NCI-H128 (cell line): ENCODE data around the gene HLCS.

ENCODE experiments used
- DNase-seq: peaks from one replicate; lab custom pipeline; 2025; ENCODE audit not compliant: unreplicated experiment; lab: John Stamatoyannopoulos, UW

Gene HLCS

DNA sequence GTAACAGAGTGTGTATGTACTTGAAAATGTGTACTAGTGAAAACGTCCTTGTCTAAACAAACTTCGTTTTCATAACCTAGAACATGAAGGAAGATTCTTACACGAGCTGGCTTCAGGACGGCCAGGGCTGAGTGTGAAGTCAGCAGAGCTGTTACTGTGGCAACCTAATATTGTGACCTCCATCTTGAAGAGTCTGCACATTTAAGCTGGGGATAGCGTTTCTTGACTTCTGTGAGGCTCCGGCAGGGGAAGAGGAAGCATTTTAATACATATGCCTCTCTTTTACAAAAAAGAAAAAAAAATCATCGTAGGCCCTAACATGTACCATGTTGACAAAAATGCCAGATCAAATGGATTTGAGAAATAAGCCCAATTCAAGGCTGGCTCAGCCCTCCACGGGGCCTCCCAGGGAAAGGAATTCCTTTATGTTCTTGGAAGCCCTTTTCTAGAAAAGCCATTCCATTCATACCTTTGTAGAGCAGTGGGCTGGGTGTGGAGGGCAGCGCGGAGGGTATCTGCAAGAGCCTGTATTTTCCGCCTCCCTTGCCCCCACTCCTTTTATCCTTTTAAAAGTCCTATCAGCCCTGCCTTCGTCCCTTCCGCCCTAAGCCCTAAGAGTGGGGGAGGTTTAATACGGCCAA lies 216.4 kb downstream of the HLCS start:
- DNase-seq = no peak

- no peak for DNase-seq
These were observed 218.6 kb downstream of the HLCS start for GRCh38 chr21:36747815-36748383.

DNA sequence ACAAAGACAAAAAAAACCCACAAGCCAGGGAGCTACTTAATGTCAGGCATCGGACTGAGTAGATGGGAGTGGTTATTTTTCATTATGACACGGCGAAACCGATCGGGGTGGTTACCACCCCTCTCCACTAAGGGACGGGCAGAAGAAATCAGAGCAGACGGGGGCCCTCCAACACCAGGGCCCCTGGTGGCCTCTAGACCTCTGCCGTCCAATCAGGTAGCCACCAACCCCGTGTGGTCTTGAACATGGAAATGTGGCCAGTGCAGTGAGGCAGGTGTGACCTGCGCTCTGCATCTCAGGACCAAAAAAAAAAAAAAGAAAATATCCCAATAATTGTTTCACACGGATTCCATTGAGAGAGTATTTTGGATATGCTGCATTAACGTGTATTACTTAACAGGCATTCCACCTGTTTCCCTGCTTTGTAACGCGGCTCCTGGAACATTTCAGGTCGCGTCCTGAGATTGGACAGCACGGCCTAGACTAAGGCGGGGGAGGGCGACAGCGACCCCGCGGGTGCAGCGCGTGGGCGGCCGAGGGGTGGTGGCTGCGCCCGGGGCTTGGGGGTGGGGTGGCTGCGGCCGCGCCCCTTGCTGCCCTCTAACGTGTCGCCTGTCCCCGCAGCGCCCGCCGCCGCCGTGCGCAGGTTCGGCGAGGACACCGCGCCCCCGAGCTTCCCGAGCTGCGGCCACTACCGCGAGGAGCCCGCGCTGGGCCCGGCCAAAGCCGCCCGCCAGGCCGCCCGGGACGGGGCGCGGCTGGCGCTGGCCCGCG lies 219.2 kb downstream of the HLCS start:
- no peak for DNase-seq

GRCh38 chr21:36745459-36745858 lies 221.0 kb downstream of the HLCS start:
- no peak for DNase-seq

DNA sequence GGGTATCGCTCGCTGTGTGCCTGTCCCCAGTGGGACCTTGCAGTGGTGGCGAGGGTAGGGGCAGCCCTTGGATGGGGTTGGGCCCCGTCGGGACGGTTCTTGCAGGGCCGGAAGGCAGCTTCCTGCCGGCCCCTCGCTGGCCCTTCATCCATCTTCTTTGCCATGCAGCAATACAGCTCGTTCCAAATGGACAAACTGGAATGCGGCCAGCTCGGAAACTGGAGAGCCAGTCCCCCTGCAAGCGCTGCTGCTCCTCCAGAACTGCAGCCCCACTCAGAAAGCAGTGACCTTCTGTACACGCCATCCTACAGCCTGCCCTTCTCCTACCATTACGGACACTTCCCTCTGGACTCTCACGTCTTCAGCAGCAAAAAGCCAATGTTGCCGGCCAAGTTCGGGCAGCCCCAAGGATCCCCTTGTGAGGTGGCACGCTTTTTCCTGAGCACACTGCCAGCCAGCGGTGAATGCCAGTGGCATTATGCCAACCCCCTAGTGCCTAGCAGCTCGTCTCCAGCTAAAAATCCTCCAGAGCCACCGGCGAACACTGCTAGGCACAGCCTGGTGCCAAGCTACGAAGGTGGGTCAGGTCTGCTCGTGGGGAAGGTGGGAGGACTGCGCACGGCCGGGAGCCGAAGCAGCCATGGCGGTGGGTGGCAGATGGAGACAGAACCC lies 221.8 kb downstream of the HLCS start:
- DNase-seq = peak; percentile 31

DNA sequence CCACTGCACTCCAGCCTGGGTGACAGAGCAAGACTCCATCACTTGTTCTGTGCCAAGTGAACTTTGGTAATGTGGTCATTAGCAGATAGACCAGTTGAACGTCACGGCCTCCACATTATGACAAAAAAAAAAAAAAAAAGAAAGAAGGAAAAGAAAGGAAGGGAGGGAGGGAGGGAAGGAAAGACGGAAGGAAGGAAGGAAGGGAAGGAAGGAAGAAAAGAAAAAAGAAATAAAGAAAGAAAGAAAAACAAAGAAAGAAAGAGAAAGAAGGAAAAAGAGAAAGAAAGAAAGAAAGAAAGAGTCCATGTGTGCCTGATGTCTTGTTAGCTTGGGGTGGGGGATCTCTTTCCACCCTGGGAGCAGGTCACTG lies 222.3 kb downstream of the HLCS start:
- DNase-seq = no peak

DNA sequence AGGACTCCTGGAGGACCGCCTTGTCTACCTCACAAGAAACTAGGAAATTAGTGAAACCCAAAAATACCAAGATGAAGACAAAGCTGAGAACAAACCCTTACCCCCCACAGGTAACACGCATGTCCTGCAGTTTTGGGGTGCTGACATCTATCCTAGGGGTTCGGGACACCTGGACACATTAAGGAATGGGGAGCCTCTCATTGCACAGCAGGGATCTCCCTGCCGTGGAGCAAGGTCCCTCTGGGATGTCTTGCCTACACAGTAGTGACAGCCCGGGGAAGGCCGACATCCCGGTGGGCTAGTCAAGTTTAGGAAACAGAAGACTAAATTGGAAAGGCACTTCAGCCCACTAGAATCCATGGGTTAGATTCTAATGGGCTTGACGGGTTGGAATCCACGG lies 223.0 kb downstream of the HLCS start:
- DNase-seq = no peak

DNA sequence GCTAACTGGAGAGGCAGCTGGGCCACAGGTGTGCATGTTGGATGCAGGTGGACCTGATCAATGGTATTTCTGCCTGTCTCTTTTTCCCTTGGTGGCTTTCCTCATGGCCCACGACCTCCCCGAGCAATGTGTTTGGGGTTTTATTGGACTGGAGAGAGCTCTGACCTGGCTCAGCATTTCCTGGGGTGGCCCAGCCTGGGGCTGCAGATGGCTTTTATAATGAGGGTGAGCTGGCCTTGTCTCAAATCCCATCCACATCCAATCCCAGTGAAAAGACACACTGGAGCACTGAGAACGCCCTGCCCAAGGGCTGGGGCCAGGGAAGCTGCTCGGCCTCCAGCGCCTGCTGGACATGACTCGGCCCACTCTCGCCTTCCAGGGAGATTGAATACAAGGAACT lies 223.5 kb downstream of the HLCS start:
- no peak for DNase-seq

GRCh38 chr21:36741506-36741905 lies 225.0 kb downstream of the HLCS start:
- no peak for DNase-seq

DNA sequence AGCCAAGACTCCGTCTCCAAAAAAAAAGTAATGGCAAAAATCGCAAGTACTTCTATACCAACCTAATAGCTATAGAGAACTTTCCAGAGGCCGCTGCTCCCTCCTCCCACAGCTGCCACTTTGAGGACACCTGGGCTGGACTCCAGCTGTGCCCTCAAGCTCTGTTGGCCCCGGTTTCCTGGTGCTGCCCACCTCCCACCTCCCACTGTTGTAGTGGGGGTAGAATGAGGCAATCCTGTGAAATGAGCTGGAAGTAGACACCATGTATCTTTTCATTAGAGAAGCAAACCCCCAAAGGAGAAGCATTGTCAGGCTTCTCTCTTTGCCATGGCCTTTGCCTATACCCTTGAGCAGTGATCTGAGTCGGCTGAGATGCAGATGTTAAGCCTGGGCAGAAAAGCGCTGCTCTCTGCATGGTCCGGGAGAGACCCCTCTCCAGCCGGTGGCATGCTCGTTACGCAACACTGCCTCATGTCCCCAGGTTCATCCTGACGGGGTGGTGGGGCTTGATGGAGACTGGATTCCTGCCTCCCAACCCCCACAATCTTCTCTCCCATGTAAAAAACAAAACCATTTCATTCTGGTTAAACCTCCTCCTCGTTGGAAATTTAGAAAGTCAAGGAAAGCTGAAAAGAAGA lies 227.9 kb downstream of the HLCS start:
- no peak for DNase-seq

DNA sequence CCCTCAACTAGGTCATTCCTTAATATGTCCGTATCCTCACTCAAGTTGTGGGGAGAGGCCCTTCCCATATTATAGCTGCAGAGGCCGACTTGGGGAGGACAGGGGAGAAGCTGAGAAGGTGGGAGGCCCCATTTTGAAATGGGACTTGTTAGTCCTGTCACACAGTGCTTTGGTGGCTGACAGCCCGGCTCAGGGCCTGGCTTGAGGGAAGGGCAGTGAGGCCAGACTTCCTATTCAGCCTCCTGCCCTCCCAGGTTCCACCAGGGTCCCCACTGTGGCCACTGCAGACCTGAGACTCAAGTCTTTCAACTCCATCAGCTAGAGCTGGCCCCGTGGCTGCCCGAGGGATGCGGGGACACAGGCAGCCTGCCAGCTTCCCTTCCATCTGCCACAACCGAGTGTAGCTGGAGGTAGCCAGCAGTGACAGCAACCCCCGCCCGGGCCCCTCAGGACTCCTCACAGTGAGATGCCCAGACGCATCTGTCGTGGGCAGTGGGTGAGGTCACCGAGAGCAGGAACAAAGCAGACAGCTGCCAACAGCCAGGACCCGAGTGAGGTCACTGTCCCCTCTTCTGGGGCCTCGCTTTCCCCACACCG lies 230.6 kb downstream of the HLCS start:
- no peak for DNase-seq

DNA sequence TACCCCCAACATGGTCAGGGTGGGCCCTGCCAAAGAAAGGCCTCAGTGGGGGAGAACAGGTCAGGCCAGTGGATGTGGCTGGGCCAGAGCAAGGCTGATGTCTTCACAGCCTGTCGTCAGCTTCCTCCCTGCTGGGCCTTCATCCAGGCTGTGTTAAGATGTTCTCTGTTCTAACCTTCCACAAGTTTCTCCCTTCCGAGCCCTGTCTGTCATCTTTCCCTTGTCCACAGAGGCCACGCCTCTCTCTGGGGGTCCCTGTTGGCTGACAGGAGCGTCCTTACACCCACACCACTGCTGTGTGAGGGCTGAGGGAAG lies 231.3 kb downstream of the HLCS start:
- DNase-seq = no peak

- no peak for DNase-seq
These were observed 231.9 kb downstream of the HLCS start for GRCh38 chr21:36734367-36735200.

- DNase-seq = no peak
These were observed 232.6 kb downstream of the HLCS start for GRCh38 chr21:36733857-36734256.

GRCh38 chr21:36732761-36733160 lies 233.7 kb downstream of the HLCS start:
- DNase-seq = no peak

- no peak for DNase-seq
These were observed 234.3 kb downstream of the HLCS start for GRCh38 chr21:36732217-36732616.

DNA sequence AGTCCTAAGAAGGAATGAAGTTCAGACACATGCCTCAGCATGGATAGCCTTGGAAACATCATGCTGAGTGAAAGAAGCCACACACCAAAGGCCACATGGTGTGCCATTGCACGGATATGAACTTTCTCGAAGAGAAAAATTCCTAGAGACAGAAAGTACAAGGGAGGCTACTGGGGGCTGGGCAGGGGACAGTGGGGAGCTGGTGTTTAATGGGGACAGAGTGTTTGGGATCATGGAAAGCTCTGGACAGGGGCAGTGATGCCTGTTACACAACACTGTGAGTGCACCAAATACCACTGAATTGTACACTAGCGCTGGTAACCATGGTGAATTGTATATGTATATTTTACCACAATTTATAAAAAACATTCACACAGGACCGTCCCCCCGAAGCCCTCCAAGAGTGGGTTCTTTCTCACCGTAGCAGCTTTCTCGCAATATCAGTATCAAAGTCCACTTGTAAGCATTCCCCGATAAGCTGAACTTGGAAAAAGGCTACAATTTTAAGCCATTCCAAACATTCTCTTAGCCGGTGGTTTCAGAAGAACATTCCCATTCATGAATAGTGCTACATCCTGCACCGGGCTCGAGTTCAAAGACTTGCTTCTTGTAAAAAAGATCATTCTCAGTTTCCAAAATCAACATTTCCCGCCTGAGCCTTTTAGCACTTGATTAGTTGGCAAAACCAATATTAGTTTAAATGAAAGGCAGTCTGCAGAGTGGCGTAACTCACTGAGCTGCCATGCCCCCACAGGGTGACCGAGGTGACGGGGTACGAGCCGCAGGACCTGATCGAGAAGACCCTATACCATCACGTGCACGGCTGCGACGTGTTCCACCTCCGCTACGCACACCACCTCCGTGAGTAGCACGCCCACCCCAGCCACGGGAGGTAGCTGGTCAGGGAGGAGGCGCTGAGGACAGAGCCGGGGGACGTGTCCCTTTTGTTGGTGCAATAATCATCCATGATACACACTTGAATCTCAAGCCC lies 235.9 kb downstream of the HLCS start:
- no peak for DNase-seq

GRCh38 chr21:36729310-36729970 lies 237.0 kb downstream of the HLCS start:
- no peak for DNase-seq
